HepG2 (cell line): ENCODE results near the gene FAM83C. TPM values are rescaled to one million over a fixed set of nuclear protein-coding genes. Genes with fewer than 3 reads are reported as not detected.

Experiments
- ATF7 ChIP-seq, 2 experiments: fragments of 450-650 bp in 1 of 2; sonication (generic) in 1 of 2; formaldehyde crosslinking in 1 of 2; IDR thresholded peaks; 2 replicates each; pipeline versions ENCODE4 v1.4.0 to v1.6.1; 2016 to 2020; ENCODE audit warnings: antibody characterized with exemption in 1 of 2, mild to moderate bottlenecking in 1 of 2, missing genetic modification reagents in 1 of 2
- CREB3 ChIP-seq: sonication (generic); formaldehyde crosslinking; IDR thresholded peaks from 2 replicates; pipeline ENCODE4 v1.5.0; 2020; ENCODE audit warnings: missing genetic modification reagents
- E2F1 ChIP-seq: sonication (generic); formaldehyde crosslinking; IDR thresholded peaks from 2 replicates; pipeline ENCODE4 v1.5.0; 2020; ENCODE audit warnings: missing genetic modification reagents
- EP300 ChIP-seq, 3 experiments: sonication (generic) in 1 of 3; formaldehyde crosslinking in 1 of 3; IDR thresholded peaks; 2 replicates each; pipeline versions ENCODE4 v1.5.1 to v1.6.1; 2011 to 2020; ENCODE audit warnings: low read depth in 2 of 3, low read length in 2 of 3, borderline replicate concordance in 1 of 3, improper control_type of control experiment in 1 of 3, mild to moderate bottlenecking in 1 of 3, missing genetic modification reagents in 1 of 3, moderate library complexity in 1 of 3
- FOXK1 ChIP-seq: sonication (generic); formaldehyde crosslinking; IDR thresholded peaks from 2 replicates; pipeline ENCODE4 v1.4.0; 2020; ENCODE audit warnings: low read depth, missing genetic modification reagents, borderline replicate concordance
- FOXO1 ChIP-seq: sonication (generic); formaldehyde crosslinking; IDR thresholded peaks from 2 replicates; pipeline ENCODE4 v1.4.0; 2020; ENCODE audit warnings: missing genetic modification reagents
- HHEX ChIP-seq: IDR thresholded peaks from 2 replicates; pipeline ENCODE4 v1.6.1; 2016; ENCODE audit warnings: control low read depth
- KLF6 ChIP-seq: IDR thresholded peaks from 2 replicates; pipeline ENCODE4 v1.8.0; 2016; ENCODE audit warnings: missing biosample characterization, missing genetic modification reagents
- MTA3 ChIP-seq: sonication (generic); formaldehyde crosslinking; IDR thresholded peaks from 2 replicates; pipeline ENCODE4 v1.4.0; 2020; ENCODE audit warnings: missing genetic modification reagents
- MTF1 ChIP-seq: sonication (generic); formaldehyde crosslinking; IDR thresholded peaks from 2 replicates; pipeline ENCODE4 v1.5.0; 2020; ENCODE audit warnings: missing genetic modification reagents
- MZF1 ChIP-seq: sonication (generic); formaldehyde crosslinking; IDR thresholded peaks from 2 replicates; pipeline ENCODE4 v1.8.1; 2023; ENCODE audit warnings: mild to moderate bottlenecking, missing genetic modification reagents, borderline replicate concordance
- NR2C2 ChIP-seq: sonication (generic); formaldehyde crosslinking; IDR thresholded peaks from 2 replicates; pipeline ENCODE4 v1.4.0; 2020; ENCODE audit warnings: missing genetic modification reagents, mild to moderate bottlenecking, moderate library complexity, borderline replicate concordance
- NR2F6 ChIP-seq, 2 experiments: IDR thresholded peaks; 2 replicates each; pipeline ENCODE4 v1.6.1; 2016; ENCODE audit warnings: antibody characterized with exemption in 1 of 2, mild to moderate bottlenecking in 1 of 2
- PHF20 ChIP-seq: sonication (generic); formaldehyde crosslinking; IDR thresholded peaks from 2 replicates; pipeline ENCODE4 v1.5.0; 2020; ENCODE audit warnings: mild to moderate bottlenecking, missing genetic modification reagents
- PLRG1 ChIP-seq: fragments of 450-650 bp; conservative IDR thresholded peaks from 2 replicates; pipeline ENCODE4 v1.6.1; 2016
- RARA ChIP-seq: IDR thresholded peaks from 2 replicates; pipeline ENCODE4 v1.6.1; 2016; ENCODE audit warnings: missing genetic modification reagents, missing compliant biosample characterization
- RBAK ChIP-seq: sonication (generic); formaldehyde crosslinking; IDR thresholded peaks from 2 replicates; pipeline ENCODE4 v1.5.1; 2020; ENCODE audit warnings: mild to moderate bottlenecking, missing genetic modification reagents
- SMYD3 ChIP-seq: sonication (generic); formaldehyde crosslinking; IDR thresholded peaks from 2 replicates; pipeline ENCODE4 v1.8.1; 2023; ENCODE audit warnings: mild to moderate bottlenecking, missing genetic modification reagents
- SYNCRIP ChIP-seq: fragments of 200-400 bp; formaldehyde crosslinking; IDR thresholded peaks from 2 replicates; pipeline ENCODE4 v1.6.1; 2018; ENCODE audit warnings: mild to moderate bottlenecking, low read depth, low read length; ENCODE audit not compliant: insufficient read depth
- U2AF1 ChIP-seq: fragments of 200-400 bp; formaldehyde crosslinking; optimal IDR thresholded peaks from 2 replicates; pipeline ENCODE3; 2017; ENCODE audit warnings: mild to moderate bottlenecking, low read depth, low read length
- ZBTB2 ChIP-seq: sonication (generic); formaldehyde crosslinking; IDR thresholded peaks from 2 replicates; pipeline ENCODE4 v1.8.0; 2022; ENCODE audit warnings: low read depth, missing genetic modification reagents
- ZBTB7A ChIP-seq: sonication (generic); formaldehyde crosslinking; IDR thresholded peaks from 2 replicates; pipeline ENCODE4 v1.8.0; 2022; ENCODE audit warnings: mild to moderate bottlenecking, missing genetic modification reagents
- ZNF12 ChIP-seq: sonication (generic); formaldehyde crosslinking; IDR thresholded peaks from 2 replicates; pipeline ENCODE4 v1.5.0; 2020; ENCODE audit warnings: missing genetic modification reagents
- ZNF234 ChIP-seq: sonication (generic); formaldehyde crosslinking; conservative IDR thresholded peaks from 2 replicates; pipeline ENCODE4 v1.5.1; 2020; ENCODE audit warnings: mild to moderate bottlenecking, missing genetic modification reagents
- ZNF296 ChIP-seq: sonication (generic); formaldehyde crosslinking; conservative IDR thresholded peaks from 2 replicates; pipeline ENCODE4 v1.5.0; 2020; ENCODE audit warnings: mild to moderate bottlenecking, missing genetic modification reagents
- ZNF331 ChIP-seq: sonication (generic); formaldehyde crosslinking; IDR thresholded peaks from 2 replicates; pipeline ENCODE4 v1.4.0; 2020; ENCODE audit warnings: missing genetic modification reagents
- ZNF460 ChIP-seq: sonication (generic); formaldehyde crosslinking; IDR thresholded peaks from 2 replicates; pipeline ENCODE4 v1.5.1; 2020; ENCODE audit warnings: missing genetic modification reagents, mild to moderate bottlenecking, borderline replicate concordance
- ZNF75D ChIP-seq: sonication (generic); formaldehyde crosslinking; IDR thresholded peaks from 2 replicates; pipeline ENCODE4 v1.8.1; 2023; ENCODE audit warnings: missing genetic modification reagents, mild to moderate bottlenecking, borderline replicate concordance
- polyA plus RNA-seq, 8 experiments: library from polyadenylated mRNA; depleted of rRNA in 3 of 8; stranded (reverse) in 7 of 8; unstranded in 1 of 8; fragments of >200 nt; fragmentation: Illumina TruSeq in 4 of 8; extraction: Trizol in 4 of 8; gene quantifications; 2 replicates each; pipeline versions ENCODE4 v1.2.1 to v1.2.3, GENCODE V29; 2011 to 2016; ENCODE audit warnings: low read depth in 4 of 8, missing spikeins in 1 of 8, mixed read lengths in 1 of 8; ENCODE audit not compliant: insufficient read depth in 1 of 8
- total RNA-seq, 5 experiments: library from RNA; depleted of rRNA; stranded (reverse); fragments of >200 nt; fragmentation: Illumina TruSeq; extraction: Trizol; gene quantifications; 2 replicates each; pipeline ENCODE4 v1.2.3, GENCODE V29; 2016; ENCODE audit warnings: low read depth in 1 of 5

FAM83C gene
- total and polyA plus RNA-seq, 2 of the 13 experiments (the other 11 are each of a cell fraction or from before 2014, with no cell fraction given) = 0.04 TPM; not detected in 1

- TF ChIP-seq FOXK1 (CRISPR knock-in tag) = peak; percentile 72; the same call in 1 of the 2 replicates
- TF ChIP-seq PLRG1 = no peak
- TF ChIP-seq CREB3 (CRISPR knock-in tag) = no peak
- no peak for TF ChIP-seq ATF7 (IDR thresholded peaks at IDR 0.05)
- no peak for TF ChIP-seq ATF7 (CRISPR knock-in tag; IDR thresholded peaks at IDR 0.05)
- TF ChIP-seq ZNF234 (CRISPR knock-in tag) = no peak
- TF ChIP-seq ZNF460 (CRISPR knock-in tag) = no peak
- TF ChIP-seq ZNF331 (CRISPR knock-in tag) = peak; percentile 50; the same call in 1 of the 2 replicates
- TF ChIP-seq SMYD3 = no peak
- no peak for TF ChIP-seq U2AF1
- TF ChIP-seq E2F1 = no peak
- no peak for TF ChIP-seq SYNCRIP
- TF ChIP-seq FOXO1 (CRISPR knock-in tag) = peak; percentile 43; the same call in 1 of the 2 replicates
- TF ChIP-seq PHF20 = no peak
- no peak for TF ChIP-seq RBAK (CRISPR knock-in tag)
- TF ChIP-seq ZNF75D = no peak
- peak; percentile 76; the same call in 1 of the 2 replicates for TF ChIP-seq ZNF12 (CRISPR knock-in tag)
- TF ChIP-seq NR2C2 (CRISPR knock-in tag) = no peak; the same call in 1 of the 2 replicates
- TF ChIP-seq RARA = peak; percentile 82
- TF ChIP-seq NR2F6 (IDR thresholded peaks at IDR 0.05) = peak; percentile 74
- TF ChIP-seq NR2F6 (CRISPR knock-in tag; IDR thresholded peaks at IDR 0.05) = peak; percentile 84; the same call in 1 of the 2 replicates
- TF ChIP-seq HHEX = no peak
- no peak for TF ChIP-seq MZF1 (CRISPR knock-in tag)
- peak; percentile 27; the same call in 1 of the 2 replicates for TF ChIP-seq KLF6
- no peak for TF ChIP-seq MTA3
- TF ChIP-seq ZNF296 (CRISPR knock-in tag) = no peak
- TF ChIP-seq EP300 (IDR thresholded peaks at IDR 0.05; ENCODE audit: low read depth in 2 of 2, low read length in 2 of 2) = peak in 1 of 2 experiments; percentile 82; a peak in 2 of 4 replicates
- TF ChIP-seq EP300 (CRISPR knock-in tag; IDR thresholded peaks at IDR 0.05; ENCODE audit: borderline replicate concordance) = peak; percentile 88
- TF ChIP-seq ZBTB7A (CRISPR knock-in tag) = no peak
- TF ChIP-seq ZBTB2 (CRISPR knock-in tag) = no peak
- no peak for TF ChIP-seq MTF1 (CRISPR knock-in tag)
These were observed 13.7 kb upstream of the FAM83C start (continued) for GRCh38 chr20:35305682-35306556.
